Motor neuron (in vitro differentiated cells): ENCODE data around the gene KNDC1. TPM values are rescaled to one million over a fixed set of nuclear protein-coding genes. Genes with fewer than 3 reads are reported as not detected.

Experiments used
- ATAC-seq, 8 experiments: fragments of 200-7000 bp; cut with Tn5 transposase; replicated peaks in 6 of 8; 2 replicates each; pipeline ENCODE4 v1.8.0; 2021; ENCODE audit warnings: mild to moderate bottlenecking in 8 of 8, moderate library complexity in 8 of 8
- H3K27ac ChIP-seq, 2 donors: fragments of 250-450 bp; sonication (Bioruptor Pico); 2 replicates each; pipeline ENCODE4 v1.9.0; 2021; ENCODE audit warnings: antibody characterized with exemption in 2 of 2, mild to moderate bottlenecking in 2 of 2, moderate library complexity in 1 of 2
- H3K4me1 ChIP-seq, 2 donors: fragments of 250-450 bp; sonication (Bioruptor Pico); replicated peaks in 1 of 2; 2 replicates each; pipeline ENCODE4 v1.6.1; 2021; ENCODE audit warnings: antibody characterized with exemption in 2 of 2, mild to moderate bottlenecking in 2 of 2, moderate library complexity in 1 of 2
- H3K4me3 ChIP-seq, 5 donors: fragments of 250-450 bp; sonication (Bioruptor Pico); 2 replicates each; pipeline ENCODE4 v1.9.0; 2021; ENCODE audit warnings: antibody characterized with exemption in 5 of 5, mild to moderate bottlenecking in 5 of 5, moderate library complexity in 4 of 5
- WGBS, 10 experiments: fragments of 450-650 bp; shearing (Covaris generic); methylation state at CpG; one replicate each; pipeline ENCODE4 v1.0.0; 2022; 5-methylcytosine and 5-hydroxymethylcytosine counted together
- in situ Hi-C, 9 experiments: fragments of 400-800 bp; cut with MboI; loops; one replicate each; pipeline ENCODE4 v1.15.0; 2021; ENCODE audit warnings: low sequenced_read_pairs in 9 of 9, low pct_unique_long_range_greater_than_20kb in 2 of 9; ENCODE audit not compliant: unreplicated experiment in 9 of 9
- total RNA-seq, 8 experiments: library from RNA; unstranded; fragments of 300-600 nt; gene quantifications; 2 replicates each; pipeline versions ENCODE4 v1.2.3 to v1.2.4, GENCODE V29; 2022

The KNDC1 gene
- total RNA-seq, 8 experiments from 2014 or later = 0.15 to 14.6 (median 4.2) TPM

GRCh38 chr10:133199488-133199885 is 39.5 kb downstream of the KNDC1 start:
- WGBS, 10 experiments = 60 to 100% methylated on average over 1 of the region's 13 CpGs; no CpG with 5 or more reads in 8 of the 10 experiments
- in situ Hi-C loops = no loop called here
- H3K4me3 ChIP-seq = no peak overlapping the region

DNA sequence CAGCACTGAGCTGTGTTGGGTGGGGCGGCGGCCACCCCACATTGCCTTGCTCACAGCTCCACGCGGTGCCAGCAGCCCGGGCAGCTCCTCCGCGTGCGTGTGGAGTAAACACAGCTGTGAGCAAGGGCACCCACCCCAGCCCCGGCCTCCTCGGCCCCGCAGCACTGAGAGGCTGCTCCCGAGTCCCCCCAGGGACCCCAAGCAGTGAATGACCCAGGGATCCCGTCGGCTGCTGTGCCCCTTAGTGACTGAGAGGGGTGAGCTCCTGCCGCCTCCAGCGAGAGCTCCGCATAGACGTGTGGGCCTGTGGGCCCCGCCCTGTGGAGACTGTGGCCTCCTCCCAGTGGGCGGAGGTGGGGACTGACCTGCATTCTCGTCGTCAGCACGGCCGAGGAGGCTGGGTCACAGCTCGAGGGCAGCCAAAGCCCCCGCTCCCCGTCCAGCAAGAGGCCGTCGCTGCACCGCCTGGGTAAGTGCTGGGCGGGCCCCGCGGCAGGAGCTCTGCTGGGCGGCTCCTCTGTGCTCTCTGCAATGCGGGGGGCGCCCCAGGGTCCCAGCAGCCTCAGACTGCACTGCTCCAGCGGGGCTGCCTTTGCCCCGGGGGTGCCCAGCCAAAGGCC is 40.1 kb downstream of the KNDC1 start:
- in situ Hi-C loops = no loop called here
- ATAC-seq = peak; percentile 16 to 95 (median 36)
- no peaks in the 10 kb centered on the region for H3K4me1 ChIP-seq
- no peak overlapping the region for H3K4me3 ChIP-seq
- no CpG with 5 or more reads among the region's 38 CpGs for WGBS, 10 experiments
- H3K27ac ChIP-seq = no peak overlapping the region

More at GRCh38 chr10:133199488-133199885, 39.5 kb downstream of the KNDC1 start:
- ATAC-seq = no peak
- Histone ChIP-seq H3K4me1 (no peaks in the 10 kb centered on the region), H3K27ac (no peak overlapping the region)

DNA sequence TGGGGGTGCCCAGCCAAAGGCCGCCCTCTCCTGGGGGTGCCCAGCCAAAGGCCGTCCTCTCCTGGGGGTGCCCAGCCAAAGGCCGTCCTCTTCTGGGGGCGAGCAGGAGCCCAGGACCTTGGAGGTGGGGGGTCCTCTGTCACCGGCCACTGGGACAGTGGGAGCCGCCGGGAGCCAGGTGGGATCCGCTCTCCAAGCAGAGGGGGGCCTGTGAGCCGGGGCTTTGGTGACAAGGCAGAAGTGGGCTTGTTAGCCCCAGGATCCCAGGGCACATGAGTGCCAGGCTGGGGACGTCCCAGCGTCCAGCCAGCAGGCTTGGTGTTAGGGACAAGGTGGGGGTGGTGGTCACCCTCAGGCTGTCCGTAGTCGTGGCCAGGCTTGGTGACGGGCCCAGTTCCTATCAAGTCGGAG is 40.6 kb downstream of the KNDC1 start:
- no peak overlapping the region for H3K27ac ChIP-seq
- H3K4me1 ChIP-seq = no peaks in the 10 kb centered on the region
- ATAC-seq = no peak
- in situ Hi-C loops = no loop called here
- WGBS, 10 experiments = 90 to 100% (median 100%) methylated on average over 1 to 2 of the region's 15 CpGs; no CpG with 5 or more reads in 7 of the 10 experiments
- no peak overlapping the region for H3K4me3 ChIP-seq

GRCh38 chr10:133201151-133201947 is 41.3 kb downstream of the KNDC1 start:
- in situ Hi-C loops = no loop called here
- Histone ChIP-seq H3K4me3 (no peak overlapping the region), H3K4me1 (no peaks in the 10 kb centered on the region), H3K27ac (no peak overlapping the region)
- no peak for ATAC-seq
- 60 to 100% (median 85%) methylated on average over 1 to 12 of the region's 57 CpGs; no CpG with 5 or more reads in 7 of the 10 experiments for WGBS, 10 experiments

GRCh38 chr10:133201948-133202725 is 42.1 kb downstream of the KNDC1 start:
- WGBS, 10 experiments = 53 to 86% (median 60%) methylated on average over 1 to 4 of the region's 29 CpGs; no CpG with 5 or more reads in 6 of the 10 experiments
- Histone ChIP-seq H3K4me3 (no peak overlapping the region), H3K27ac (no peak overlapping the region), H3K4me1 (no peaks in the 10 kb centered on the region)
- in situ Hi-C loops = no loop called here
- ATAC-seq = peak in 4 of 8 experiments; percentile 8 to 27 (median 10)

GRCh38 chr10:133202778-133203651 is 43.0 kb downstream of the KNDC1 start:
- in situ Hi-C loops = no loop called here
- ATAC-seq = no peak

GRCh38 chr10:133203652-133204195 is 43.7 kb downstream of the KNDC1 start:
- Histone ChIP-seq H3K4me1 (no peaks in the 10 kb centered on the region), H3K4me3 (no peak overlapping the region), H3K27ac (no peak overlapping the region)
- WGBS, 10 experiments = 71 to 73% methylated on average over 3 to 4 of the region's 31 CpGs; no CpG with 5 or more reads in 8 of the 10 experiments
- no peak for ATAC-seq
- in situ Hi-C loops = no loop called here

More at GRCh38 chr10:133202778-133203651, 43.0 kb downstream of the KNDC1 start:
- Histone ChIP-seq H3K4me1 (no peaks in the 10 kb centered on the region), H3K4me3 (no peak overlapping the region), H3K27ac (no peak overlapping the region)
- 61 to 90% (median 76%) methylated on average over 1 to 29 of the region's 62 CpGs; no CpG with 5 or more reads in 4 of the 10 experiments for WGBS, 10 experiments

DNA sequence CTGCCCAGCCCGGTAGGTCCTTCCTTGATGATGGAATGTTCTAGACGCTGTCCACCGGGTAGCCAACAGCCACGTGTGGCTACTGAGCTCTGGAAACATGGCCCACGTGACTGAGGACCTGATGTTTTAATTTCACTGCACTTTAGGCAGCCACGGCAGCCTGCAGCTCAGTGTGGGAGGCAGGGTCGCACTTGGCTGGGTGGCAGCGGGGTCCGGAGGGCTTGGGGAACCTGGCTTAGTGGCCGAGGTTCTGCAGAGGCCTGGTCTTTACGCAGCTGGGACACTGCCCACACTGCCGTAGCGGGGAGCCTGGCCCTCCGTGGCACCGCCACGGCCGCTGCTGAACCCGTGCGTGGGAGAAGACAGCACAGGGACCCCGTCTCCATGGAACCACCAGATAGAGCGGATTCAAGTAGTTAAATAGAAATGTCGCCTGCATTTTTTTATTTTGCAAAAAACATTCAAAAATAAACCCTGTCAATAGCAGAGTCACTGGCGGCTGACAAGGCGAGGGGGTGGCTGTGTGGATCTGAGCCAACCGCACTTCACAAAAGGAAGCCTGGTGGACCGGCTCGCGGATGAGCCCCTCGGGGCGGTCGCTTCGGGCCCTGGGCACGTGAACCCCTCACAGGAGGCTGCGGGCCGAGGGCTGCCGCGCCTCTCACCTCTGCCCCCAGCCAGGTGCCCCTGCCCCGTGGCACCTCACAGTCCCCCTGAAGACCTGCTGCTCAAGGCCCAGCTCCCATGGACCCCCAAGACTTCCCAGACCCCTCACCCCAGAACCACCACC is 44.4 kb downstream of the KNDC1 start:
- no peak for ATAC-seq
- Histone ChIP-seq H3K27ac (no peak overlapping the region), H3K4me1 (no peaks in the 10 kb centered on the region), H3K4me3 (no peak overlapping the region)
- in situ Hi-C loops = no loop called here
- 83 to 100% (median 100%) methylated on average over 1 to 9 of the region's 38 CpGs; no CpG with 5 or more reads in 6 of the 10 experiments for WGBS, 10 experiments

- in situ Hi-C loops = no loop called here
- no peak for ATAC-seq
- 20 to 100% (median 100%) methylated on average over 1 to 2 of the region's 23 CpGs; no CpG with 5 or more reads in 7 of the 10 experiments for WGBS, 10 experiments
- H3K4me1 ChIP-seq = no peaks in the 10 kb centered on the region
- no peak overlapping the region for H3K27ac ChIP-seq
- no peak overlapping the region for H3K4me3 ChIP-seq
Observed at GRCh38 chr10:133205146-133205545, 45.1 kb downstream of the KNDC1 start.

DNA sequence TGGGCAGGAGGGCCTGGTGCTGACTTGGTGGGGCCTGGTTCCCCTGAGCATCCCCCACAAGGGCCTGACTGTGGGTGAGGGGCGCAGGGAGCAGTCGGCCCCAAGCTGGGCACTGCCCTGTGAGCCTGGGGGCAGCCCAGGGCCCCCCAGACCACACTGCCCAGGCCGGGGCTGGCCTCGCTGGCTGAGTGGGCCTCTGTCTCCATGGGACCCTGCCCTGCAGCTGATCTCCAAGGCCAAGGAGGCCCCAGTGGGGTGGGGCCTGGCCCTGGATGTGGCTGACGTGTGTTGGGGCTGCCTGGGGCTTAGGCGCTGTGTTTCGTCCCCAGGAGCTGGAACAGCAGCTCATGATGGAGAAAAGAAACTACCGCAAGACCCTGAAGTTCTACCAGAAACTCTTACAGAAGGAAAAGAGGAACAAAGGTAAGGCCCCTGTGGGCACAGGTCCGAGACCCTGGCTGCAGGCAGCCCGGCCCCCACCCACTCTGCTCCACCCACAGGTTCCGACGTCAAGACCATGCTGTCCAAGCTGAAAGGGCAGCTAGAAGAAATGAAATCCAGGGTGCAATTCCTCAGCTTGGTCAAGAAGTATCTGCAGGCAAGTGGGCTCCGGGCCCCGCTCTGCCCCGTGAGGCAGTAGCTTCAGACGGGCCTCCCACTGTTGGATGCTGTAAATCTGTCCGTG is 46.5 kb downstream of the KNDC1 start:
- Histone ChIP-seq H3K4me1 (no peaks in the 10 kb centered on the region), H3K27ac (no peak overlapping the region), H3K4me3 (no peak overlapping the region)
- 83% methylated on average over 8 of the region's 17 CpGs; no CpG with 5 or more reads in 9 of the 10 experiments for WGBS, 10 experiments
- peak in 1 of 8 experiments; percentile 31 for ATAC-seq
- in situ Hi-C loops = no loop called here

DNA sequence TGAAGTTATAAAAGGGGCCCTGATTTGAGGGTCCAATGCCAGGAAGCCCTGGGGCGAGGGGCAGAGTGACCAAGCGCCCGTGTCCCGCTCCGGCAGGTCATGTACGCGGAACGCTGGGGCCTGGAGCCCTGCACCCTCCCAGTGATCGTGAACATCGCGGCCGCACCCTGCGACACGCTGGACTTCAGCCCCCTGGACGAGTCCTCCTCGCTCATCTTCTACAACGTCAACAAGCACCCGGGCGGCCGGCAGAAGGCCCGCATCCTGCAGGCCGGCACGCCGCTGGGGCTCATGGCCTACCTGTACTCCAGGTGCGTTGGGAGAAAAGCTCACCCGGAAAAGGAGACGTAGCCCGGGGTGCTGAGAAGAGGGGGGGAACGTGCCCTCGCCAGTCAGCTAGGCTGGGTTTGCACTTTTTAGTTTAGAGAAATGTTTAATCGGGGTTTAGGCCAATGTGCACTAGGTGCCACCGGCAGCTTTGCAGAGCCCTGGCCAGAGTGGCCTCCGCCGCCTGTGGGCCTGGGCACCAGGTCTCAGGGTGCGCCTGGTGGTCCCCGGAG is 47.1 kb downstream of the KNDC1 start:
- Histone ChIP-seq H3K4me1 (no peaks in the 10 kb centered on the region), H3K4me3 (no peak overlapping the region), H3K27ac (no peak overlapping the region)
- 83 to 100% (median 93%) methylated on average over 2 to 10 of the region's 36 CpGs; no CpG with 5 or more reads in 6 of the 10 experiments for WGBS, 10 experiments
- in situ Hi-C loops = no loop called here
- no peak for ATAC-seq
